Gastroesophageal sphincter (tissue), 4 donors: Measurements from ENCODE around the gene KIF20B. TPM values are rescaled to one million over a fixed set of nuclear protein-coding genes. Genes with fewer than 3 reads are reported as not detected.

ENCODE experiments used
- ATAC-seq: fragments of 150-250 bp; one replicate; pipeline ENCODE4 v1.9.1; 2016; ENCODE audit warnings: mild to moderate bottlenecking, moderate library complexity
- H3K27ac ChIP-seq, 4 donors: fragments of 200-600 bp; sonication (generic) in 3 of 4; 1 replicate in 3 of 4; 2 replicates in 1 of 4; pipeline ENCODE4 v1.5.1; 2016 to 2019
- H3K27me3 ChIP-seq: fragments of 200-600 bp; sonication (generic); one replicate; pipeline ENCODE4 v1.5.1; 2019
- H3K36me3 ChIP-seq, 2 donors: fragments of 200-600 bp; sonication (generic); one replicate each; pipeline ENCODE4 v1.5.1; 2019; ENCODE audit warnings: control low read depth in 1 of 2
- H3K4me1 ChIP-seq, 3 donors: fragments of 200-600 bp; sonication (generic); 1 replicate in 2 of 3; 2 replicates in 1 of 3; pipeline ENCODE4 v1.5.1; 2016 to 2019; ENCODE audit warnings: control low read depth in 2 of 3
- H3K4me3 ChIP-seq, 2 donors: fragments of 200-600 bp; sonication (generic); one replicate each; pipeline ENCODE4 v1.5.1; 2019; ENCODE audit warnings: mild to moderate bottlenecking in 1 of 2, moderate library complexity in 1 of 2
- H3K9me3 ChIP-seq, 3 donors: fragments of 200-600 bp; sonication (generic); one replicate each; pipeline ENCODE4 v1.5.1; 2017 to 2019; ENCODE audit warnings: control low read depth in 2 of 3
- EP300 ChIP-seq: sonication (generic); formaldehyde crosslinking; IDR thresholded peaks from one replicate; pipeline ENCODE4 v1.6.1; 2017; ENCODE audit warnings: antibody characterized with exemption, mild to moderate bottlenecking
- POLR2A ChIP-seq, 2 donors: fragments of 450-650 bp; IDR thresholded peaks; one replicate each; pipeline ENCODE4 v1.6.1; 2017; ENCODE audit warnings: antibody characterized with exemption in 2 of 2, mild to moderate bottlenecking in 2 of 2, moderate library complexity in 1 of 2
- POLR2AphosphoS5 ChIP-seq: sonication (generic); formaldehyde crosslinking; IDR thresholded peaks from one replicate; pipeline ENCODE4 v1.6.1; 2017; ENCODE audit warnings: antibody characterized with exemption
- WGBS, 2 donors: methylation state at CpG; one replicate each; pipeline ENCODE4 v1.1.5; 2018; ENCODE audit warnings: low coverage in 1 of 2; 5-methylcytosine and 5-hydroxymethylcytosine counted together
- total RNA-seq, 4 donors: library from RNA; depleted of rRNA; stranded (reverse); fragments of >200 nt; gene quantifications; one replicate each; pipeline ENCODE4 v1.1.0, GENCODE V29; 2016
- TF ChIP-seq, protein P1 (sequence below), 4 experiments: fragments of 200-600 bp in 2 of 4; fragments of 450-650 bp in 2 of 4; sonication (generic) in 1 of 4; IDR thresholded peaks; one replicate each; pipeline ENCODE4 v1.5.1; 2017 to 2019; ENCODE audit warnings: antibody characterized with exemption in 4 of 4, mild to moderate bottlenecking in 2 of 4, moderate library complexity in 2 of 4

Gene KIF20B
- total RNA-seq, 4 donors from 2014 or later: 2.4 to 3.0 (median 2.9) TPM

DNA sequence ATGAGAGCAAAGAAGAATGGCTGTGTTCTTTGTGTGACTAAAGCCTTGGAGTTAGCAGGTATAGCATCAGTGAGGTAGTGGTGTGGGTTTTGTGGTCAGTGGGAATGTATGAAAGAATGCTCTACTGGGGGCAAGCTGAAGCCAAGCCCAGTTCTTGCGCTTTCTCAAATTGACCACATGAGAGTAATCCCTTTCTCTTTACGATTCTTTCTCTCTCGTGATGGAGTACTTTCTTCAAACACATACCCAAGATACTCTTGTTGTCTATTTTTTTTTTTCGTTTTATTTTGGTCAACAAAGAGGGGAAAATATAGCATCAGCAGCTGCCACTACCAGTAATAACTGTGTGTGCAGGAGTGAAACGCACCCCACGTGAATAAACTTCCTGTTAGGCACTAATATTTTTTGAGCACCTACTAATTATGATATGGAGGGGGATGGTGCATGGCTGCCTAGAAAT lies 48.0 kb upstream of the KIF20B start:
- 76 to 81% methylated on average over 6 of the region's 6 CpGs for WGBS, 2 donors
- Histone ChIP-seq H3K36me3 (no peaks in the 10 kb centered on the region), H3K4me1 (no peaks in the 10 kb centered on the region), H3K9me3 (peaks cover 0 to 8% (median 0%) of the 10 kb centered on the region in 3 donors), H3K27me3 (no peaks in the 10 kb centered on the region), H3K27ac (no peak overlapping the region), H3K4me3 (no peak overlapping the region)
- no peak for TF ChIP-seq EP300
- ATAC-seq: no peak

DNA sequence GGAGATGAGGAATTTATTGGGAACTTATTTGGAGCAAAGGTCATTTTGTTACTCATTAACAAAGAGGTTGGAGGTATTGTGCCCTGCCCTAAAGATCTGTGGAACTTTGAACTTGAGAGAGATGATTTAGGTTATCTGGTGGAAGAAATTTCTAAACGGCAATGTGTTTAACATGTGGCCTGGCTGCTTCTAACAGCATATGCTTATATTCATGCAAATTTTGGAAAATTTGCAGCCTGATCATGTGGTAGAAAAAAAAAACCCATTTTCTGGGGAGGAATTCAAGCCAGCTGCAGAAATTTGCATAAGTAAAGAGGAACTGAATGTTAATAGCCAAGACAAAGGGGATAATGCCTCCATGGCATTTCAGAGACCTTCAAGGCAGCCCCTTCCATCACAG lies 45.7 kb upstream of the KIF20B start:
- Histone ChIP-seq H3K36me3 (no peaks in the 10 kb centered on the region), H3K27me3 (no peaks in the 10 kb centered on the region), H3K9me3 (peaks cover 0 to 8% (median 0%) of the 10 kb centered on the region in 3 donors), H3K4me3 (no peak overlapping the region), H3K27ac (no peak overlapping the region), H3K4me1 (no peaks in the 10 kb centered on the region)
- no peak for TF ChIP-seq POLR2AphosphoS5
- no peak for TF ChIP-seq EP300
- TF ChIP-seq, protein P1, sequence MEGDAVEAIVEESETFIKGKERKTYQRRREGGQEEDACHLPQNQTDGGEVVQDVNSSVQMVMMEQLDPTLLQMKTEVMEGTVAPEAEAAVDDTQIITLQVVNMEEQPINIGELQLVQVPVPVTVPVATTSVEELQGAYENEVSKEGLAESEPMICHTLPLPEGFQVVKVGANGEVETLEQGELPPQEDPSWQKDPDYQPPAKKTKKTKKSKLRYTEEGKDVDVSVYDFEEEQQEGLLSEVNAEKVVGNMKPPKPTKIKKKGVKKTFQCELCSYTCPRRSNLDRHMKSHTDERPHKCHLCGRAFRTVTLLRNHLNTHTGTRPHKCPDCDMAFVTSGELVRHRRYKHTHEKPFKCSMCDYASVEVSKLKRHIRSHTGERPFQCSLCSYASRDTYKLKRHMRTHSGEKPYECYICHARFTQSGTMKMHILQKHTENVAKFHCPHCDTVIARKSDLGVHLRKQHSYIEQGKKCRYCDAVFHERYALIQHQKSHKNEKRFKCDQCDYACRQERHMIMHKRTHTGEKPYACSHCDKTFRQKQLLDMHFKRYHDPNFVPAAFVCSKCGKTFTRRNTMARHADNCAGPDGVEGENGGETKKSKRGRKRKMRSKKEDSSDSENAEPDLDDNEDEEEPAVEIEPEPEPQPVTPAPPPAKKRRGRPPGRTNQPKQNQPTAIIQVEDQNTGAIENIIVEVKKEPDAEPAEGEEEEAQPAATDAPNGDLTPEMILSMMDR (IDR thresholded peaks at IDR 0.05): no peak
- TF ChIP-seq POLR2A (IDR thresholded peaks at IDR 0.05): no peak
- WGBS, 2 donors: 78 to 82% methylated on average over 1 of the region's 1 CpG
- ATAC-seq: no peak

DNA sequence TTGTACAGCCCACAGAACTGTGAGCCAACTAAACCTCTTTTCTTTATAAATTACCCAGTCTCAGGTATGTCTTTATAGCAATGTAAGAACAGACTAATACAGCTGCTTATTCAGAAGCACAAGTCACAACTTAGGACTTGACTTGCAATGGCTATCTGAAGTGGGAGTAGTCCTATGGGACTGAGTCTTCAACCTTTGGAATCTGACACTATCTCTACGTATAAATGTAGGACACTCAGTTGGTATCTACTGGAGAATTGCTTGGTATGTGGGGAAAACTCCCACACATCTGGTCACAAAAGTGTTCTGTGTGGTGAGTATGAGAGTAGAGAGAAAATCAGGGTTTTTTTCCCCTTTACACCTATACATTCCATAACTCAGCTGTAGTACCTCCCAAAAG lies 44.1 kb upstream of the KIF20B start:
- Histone ChIP-seq H3K27ac (no peak overlapping the region), H3K36me3 (no peaks in the 10 kb centered on the region), H3K4me3 (no peak overlapping the region), H3K4me1 (no peaks in the 10 kb centered on the region), H3K9me3 (peaks cover 0 to 8% (median 0%) of the 10 kb centered on the region in 3 donors), H3K27me3 (no peaks in the 10 kb centered on the region)
- ATAC-seq: no peak
- 71 to 86% methylated on average over 1 of the region's 1 CpG for WGBS, 2 donors
- TF ChIP-seq, protein P1 (IDR thresholded peaks at IDR 0.05): no peak
- TF ChIP-seq EP300 (no peak), POLR2A (IDR thresholded peaks at IDR 0.05) (no peak), POLR2AphosphoS5 (no peak)

DNA sequence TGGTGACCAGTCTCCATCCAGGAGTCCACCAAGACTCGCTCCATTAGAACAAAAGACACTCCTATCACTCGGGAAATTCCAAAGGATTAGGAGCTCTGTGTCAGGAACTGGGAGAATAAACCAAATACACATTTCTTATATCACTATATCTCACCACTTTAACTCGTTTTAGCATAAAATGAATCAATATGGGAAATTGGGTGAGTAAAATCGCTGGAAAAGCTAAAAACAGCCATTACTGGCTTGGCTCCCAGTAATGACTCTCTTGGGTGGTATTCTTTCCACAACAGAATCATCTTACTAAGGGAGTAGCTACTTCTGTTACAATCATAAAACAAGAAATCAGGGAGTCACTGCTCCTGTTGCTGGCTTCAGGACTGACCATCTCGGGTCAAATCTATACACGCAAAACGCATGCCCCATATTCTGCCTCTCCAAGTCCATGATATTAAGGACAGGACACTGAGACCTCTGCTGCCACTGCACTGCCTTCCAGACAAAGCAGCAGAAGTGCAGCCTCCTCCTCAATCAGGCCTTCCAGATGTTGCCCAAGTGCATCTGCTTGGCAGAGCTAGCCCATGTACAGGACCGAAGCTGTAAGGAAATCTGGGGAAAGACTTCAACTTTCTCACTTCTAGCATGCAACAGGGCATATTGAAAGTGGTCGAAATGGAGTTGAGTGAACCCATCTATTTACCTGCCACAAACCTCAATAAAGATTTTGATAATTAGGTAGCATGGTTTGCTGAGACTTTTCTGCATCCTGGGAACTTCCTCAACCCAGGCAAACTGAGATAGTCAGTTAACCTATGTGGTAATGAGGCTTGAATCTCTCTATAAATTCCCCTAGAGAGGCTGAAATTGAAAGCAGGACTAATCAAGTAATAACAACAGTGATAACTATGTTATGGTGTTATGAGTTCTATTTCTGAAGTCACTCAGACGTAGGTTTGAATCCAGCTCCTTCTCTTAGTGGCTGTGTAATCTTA lies 42.0 kb upstream of the KIF20B start:
- ATAC-seq: no peak
- TF ChIP-seq EP300 (no peak), POLR2AphosphoS5 (no peak), POLR2A (IDR thresholded peaks at IDR 0.05) (no peak)
- TF ChIP-seq, protein P1 (IDR thresholded peaks at IDR 0.05): no peak

DNA sequence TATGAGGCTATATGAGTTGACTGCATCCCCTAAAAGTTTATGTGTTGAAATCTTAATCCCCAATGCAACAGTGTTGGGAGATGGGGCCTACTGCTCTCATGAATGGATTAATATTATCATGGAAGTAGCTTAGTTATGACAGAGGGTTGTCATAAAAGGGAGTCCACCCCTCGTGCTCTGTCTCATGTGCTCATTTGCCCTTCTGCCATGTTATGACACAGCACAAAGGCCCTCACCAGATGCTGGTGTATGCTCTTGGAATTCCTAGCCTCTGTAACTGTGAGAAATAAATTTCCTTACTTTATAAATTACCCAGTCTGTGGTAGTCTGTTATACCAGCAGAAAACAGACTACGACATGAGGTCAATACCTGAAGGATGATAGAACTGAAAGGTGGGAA lies 38.8 kb upstream of the KIF20B start:
- no peak overlapping the region for H3K27ac ChIP-seq
- no peaks in the 10 kb centered on the region for H3K36me3 ChIP-seq
- H3K9me3 ChIP-seq: no peaks in the 10 kb centered on the region
- TF ChIP-seq, protein P1 (IDR thresholded peaks at IDR 0.05): no peak
- TF ChIP-seq POLR2AphosphoS5 (no peak), EP300 (no peak), POLR2A (IDR thresholded peaks at IDR 0.05) (no peak)
- no peaks in the 10 kb centered on the region for H3K4me1 ChIP-seq
- H3K4me3 ChIP-seq: no peak overlapping the region
- WGBS, 2 donors: 83 to 100% methylated on average over 1 to 2 of the region's 2 CpGs
- ATAC-seq: no peak
- H3K27me3 ChIP-seq: no peaks in the 10 kb centered on the region

More for the DNA sequence above, 42.0 kb upstream of the KIF20B start:
- H3K27me3 ChIP-seq: no peaks in the 10 kb centered on the region
- no peak overlapping the region for H3K4me3 ChIP-seq
- WGBS, 2 donors: 58 to 79% methylated on average over 6 to 8 of the region's 10 CpGs
- H3K4me1 ChIP-seq: no peaks in the 10 kb centered on the region
- no peak overlapping the region for H3K27ac ChIP-seq
- no peaks in the 10 kb centered on the region for H3K36me3 ChIP-seq
- H3K9me3 ChIP-seq: peaks cover 0 to 8% (median 0%) of the 10 kb centered on the region in 3 donors
